Measurements from ENCODE around the gene COA1.

Gene COA1

GRCh38 chr7:43594020-43594419, 135.3 kb downstream of the COA1 start:
- H3K4me3 ChIP-seq (ENCODE audit: low read depth, low read length), result no peak overlapping the region
- TF ChIP-seq, protein P1, sequence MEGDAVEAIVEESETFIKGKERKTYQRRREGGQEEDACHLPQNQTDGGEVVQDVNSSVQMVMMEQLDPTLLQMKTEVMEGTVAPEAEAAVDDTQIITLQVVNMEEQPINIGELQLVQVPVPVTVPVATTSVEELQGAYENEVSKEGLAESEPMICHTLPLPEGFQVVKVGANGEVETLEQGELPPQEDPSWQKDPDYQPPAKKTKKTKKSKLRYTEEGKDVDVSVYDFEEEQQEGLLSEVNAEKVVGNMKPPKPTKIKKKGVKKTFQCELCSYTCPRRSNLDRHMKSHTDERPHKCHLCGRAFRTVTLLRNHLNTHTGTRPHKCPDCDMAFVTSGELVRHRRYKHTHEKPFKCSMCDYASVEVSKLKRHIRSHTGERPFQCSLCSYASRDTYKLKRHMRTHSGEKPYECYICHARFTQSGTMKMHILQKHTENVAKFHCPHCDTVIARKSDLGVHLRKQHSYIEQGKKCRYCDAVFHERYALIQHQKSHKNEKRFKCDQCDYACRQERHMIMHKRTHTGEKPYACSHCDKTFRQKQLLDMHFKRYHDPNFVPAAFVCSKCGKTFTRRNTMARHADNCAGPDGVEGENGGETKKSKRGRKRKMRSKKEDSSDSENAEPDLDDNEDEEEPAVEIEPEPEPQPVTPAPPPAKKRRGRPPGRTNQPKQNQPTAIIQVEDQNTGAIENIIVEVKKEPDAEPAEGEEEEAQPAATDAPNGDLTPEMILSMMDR (IDR thresholded peaks at IDR 0.05; ENCODE audit: low read depth, low read length), result no peak

DNA sequence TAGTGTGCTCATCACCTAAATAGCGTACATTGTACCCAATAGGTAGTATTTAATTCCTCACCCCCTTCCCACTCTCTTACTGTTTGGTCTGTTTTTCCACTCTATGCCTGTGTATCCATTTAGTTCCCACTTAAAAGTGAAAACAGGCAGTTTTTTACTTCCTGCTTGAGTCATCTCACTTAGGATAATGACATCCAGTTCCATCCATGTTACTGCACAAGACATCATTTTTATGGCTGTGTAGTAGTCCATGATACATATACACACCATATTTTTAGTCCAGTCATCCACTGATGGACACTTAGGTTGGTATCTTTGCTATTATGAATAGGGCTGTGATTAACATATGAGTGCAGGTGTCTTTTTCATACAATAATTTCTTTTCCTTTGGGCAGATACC, 136.3 kb downstream of the COA1 start:
- TF ChIP-seq, protein P1 (IDR thresholded peaks at IDR 0.05; ENCODE audit: low read depth, low read length), result no peak
- no peak overlapping the region for H3K4me3 ChIP-seq (ENCODE audit: low read depth, low read length)

DNA sequence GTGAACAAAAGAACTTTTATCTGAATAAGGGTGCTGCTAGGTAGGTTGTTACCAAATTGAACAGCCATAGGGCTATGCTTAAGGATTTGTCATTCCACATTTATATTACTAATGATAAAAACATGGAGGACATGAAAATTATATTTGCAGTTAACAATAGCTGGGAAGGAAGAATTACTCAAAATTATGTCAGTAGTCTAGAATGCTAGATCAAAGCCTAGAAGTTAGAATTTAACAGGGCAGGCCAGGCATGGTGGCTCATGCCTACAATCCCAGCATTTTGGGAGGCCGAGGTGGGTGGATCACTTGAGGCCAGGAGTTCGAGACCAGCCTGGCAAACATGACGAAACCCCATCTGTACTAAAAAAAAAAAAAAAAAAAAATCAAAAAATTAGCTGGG, 137.0 kb downstream of the COA1 start:
- no peak overlapping the region for H3K4me3 ChIP-seq (ENCODE audit: low read depth, low read length)
- TF ChIP-seq, protein P1 (IDR thresholded peaks at IDR 0.05; ENCODE audit: low read depth, low read length), result no peak

- no peak overlapping the region for H3K4me3 ChIP-seq (ENCODE audit: low read depth, low read length)
- TF ChIP-seq, protein P1 (IDR thresholded peaks at IDR 0.05; ENCODE audit: low read depth, low read length), result no peak
Observed at GRCh38 chr7:43591558-43592180, 137.7 kb downstream of the COA1 start.

- TF ChIP-seq, protein P1 (IDR thresholded peaks at IDR 0.05; ENCODE audit: low read depth, low read length), result no peak
- H3K4me3 ChIP-seq (ENCODE audit: low read depth, low read length), result no peak overlapping the region
Observed at GRCh38 chr7:43590862-43591557, 138.3 kb downstream of the COA1 start.

DNA sequence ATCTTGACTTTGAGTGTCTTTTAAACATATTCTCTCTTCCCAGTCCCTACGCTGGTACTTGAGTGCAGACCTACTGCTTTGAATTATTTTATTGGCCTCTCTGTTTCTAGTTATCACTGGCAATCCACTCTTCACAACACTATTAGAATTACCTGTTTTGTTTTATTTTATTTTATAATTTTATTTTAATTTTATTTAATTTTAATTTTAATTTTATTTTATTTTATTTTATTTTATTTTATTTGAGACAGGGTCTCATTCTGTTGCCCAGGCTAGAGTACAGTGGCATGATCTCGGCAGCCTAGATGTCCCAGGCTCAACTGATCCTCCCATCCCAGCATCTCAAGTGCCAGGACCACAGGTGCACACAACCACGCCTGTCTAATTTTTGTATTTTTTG, 139.6 kb downstream of the COA1 start:
- no peak overlapping the region for H3K4me3 ChIP-seq (ENCODE audit: low read depth, low read length)

More for the DNA sequence above, 139.6 kb downstream of the COA1 start:
- TF ChIP-seq, protein P1 (IDR thresholded peaks at IDR 0.05; ENCODE audit: low read depth, low read length), result no peak
